ENCODE results near the gene MROH7. TPM values are rescaled to one million over a fixed set of nuclear protein-coding genes. Genes with fewer than 3 reads are reported as not detected.

The MROH7 gene
- total RNA-seq, 1 experiment from 2014 or later = not detected

DNA sequence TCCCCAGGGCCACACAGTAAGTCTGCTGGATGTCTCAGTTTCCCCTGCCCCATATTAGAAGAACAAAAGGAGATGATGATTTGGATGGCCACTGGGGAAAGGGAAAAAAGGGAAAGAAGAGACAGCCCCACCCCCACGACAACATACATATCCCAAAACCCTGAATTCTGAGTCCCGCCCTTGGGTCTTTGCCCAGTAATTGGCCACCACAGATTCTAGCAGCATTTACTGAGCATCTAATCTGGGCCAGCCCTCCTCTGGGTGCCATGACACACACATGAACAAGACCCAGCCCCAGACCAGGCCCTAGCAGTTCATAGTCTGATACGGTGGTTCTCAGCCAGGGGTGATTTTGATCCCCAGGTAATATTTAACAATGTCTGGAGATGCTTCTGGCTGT is 68.8 kb downstream of the MROH7 start:
- Histone ChIP-seq H3F3A (ENCODE audit: low read length, unreplicated experiment) (no peaks in the 10 kb centered on the region), H3K9me3 (ENCODE audit: low read length) (no peaks in the 10 kb centered on the region), H4K20me1 (ENCODE audit: low read length) (no peaks in the 10 kb centered on the region), H3K9me2 (replicated peaks; ENCODE audit: low read length) (no peaks in the 10 kb centered on the region), H2AFZ (ENCODE audit: low read length) (no peak overlapping the region), H3K4me1 (ENCODE audit: insufficient read depth, low read length) (peaks cover 4% of the 10 kb centered on the region), H3K79me2 (ENCODE audit: low read length) (no peaks in the 10 kb centered on the region), H3K27me3 (ENCODE audit: low read length) (no peaks in the 10 kb centered on the region), H3K27ac (ENCODE audit: low read length) (no peak overlapping the region), H3K9ac (ENCODE audit: low read length) (no peak overlapping the region), H3K4me2 (ENCODE audit: low read length) (no peak overlapping the region), H3K36me3 (ENCODE audit: low read depth, low read length) (no peaks in the 10 kb centered on the region), H3K4me3 (ENCODE audit: low read length) (no peak overlapping the region)
- no peak for TF ChIP-seq EZH2phosphoT487 (IDR thresholded peaks at IDR 0.05; ENCODE audit: borderline replicate concordance, low read length)
- no TSS peak for BruUV-seq (replicated peaks)
- ChIA-PET CTCF (no interaction called here), POLR2A (ENCODE audit: unreplicated experiment) (no interaction called here)
- no peak for DNase-seq
- ATAC-seq = no peak
- intact Hi-C loops (cut with micrococcal nuclease) = no loop called here

DNA sequence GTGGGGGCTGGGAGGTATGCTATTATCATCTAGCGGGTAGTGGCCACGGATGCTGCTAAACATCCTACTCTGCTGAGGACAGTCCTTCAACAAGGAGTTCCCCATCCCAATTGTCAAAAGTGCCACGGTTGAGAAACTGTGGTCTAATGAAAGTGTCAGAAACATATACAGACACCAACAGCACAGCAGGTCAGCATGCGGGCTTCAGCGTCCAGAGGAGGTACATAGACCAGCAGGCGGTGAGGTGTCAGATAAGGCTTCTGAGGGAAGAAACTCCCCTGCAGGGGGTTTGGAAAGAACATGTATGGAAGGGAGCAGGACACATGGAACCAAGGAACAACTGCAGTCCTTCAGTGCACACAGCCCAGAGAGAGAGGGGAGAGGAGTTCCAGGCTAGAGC is 69.3 kb downstream of the MROH7 start:
- Histone ChIP-seq H3K9me2 (replicated peaks; ENCODE audit: low read length) (no peaks in the 10 kb centered on the region), H3K27me3 (ENCODE audit: low read length) (no peaks in the 10 kb centered on the region), H3K79me2 (ENCODE audit: low read length) (peaks cover 1% of the 10 kb centered on the region), H3F3A (ENCODE audit: low read length, unreplicated experiment) (no peaks in the 10 kb centered on the region), H3K4me2 (ENCODE audit: low read length) (no peak overlapping the region), H3K9me3 (ENCODE audit: low read length) (no peaks in the 10 kb centered on the region), H4K20me1 (ENCODE audit: low read length) (no peaks in the 10 kb centered on the region), H2AFZ (ENCODE audit: low read length) (no peak overlapping the region), H3K4me3 (ENCODE audit: low read length) (no peak overlapping the region), H3K9ac (ENCODE audit: low read length) (no peak overlapping the region), H3K36me3 (ENCODE audit: low read depth, low read length) (no peaks in the 10 kb centered on the region), H3K4me1 (ENCODE audit: insufficient read depth, low read length) (peaks cover 5% of the 10 kb centered on the region), H3K27ac (ENCODE audit: low read length) (no peak overlapping the region)
- no peak for ATAC-seq
- intact Hi-C loops (cut with micrococcal nuclease) = no loop called here
- POLR2A ChIA-PET (ENCODE audit: unreplicated experiment) = no interaction called here
- DNase-seq = no peak
- TF ChIP-seq, protein P1, sequence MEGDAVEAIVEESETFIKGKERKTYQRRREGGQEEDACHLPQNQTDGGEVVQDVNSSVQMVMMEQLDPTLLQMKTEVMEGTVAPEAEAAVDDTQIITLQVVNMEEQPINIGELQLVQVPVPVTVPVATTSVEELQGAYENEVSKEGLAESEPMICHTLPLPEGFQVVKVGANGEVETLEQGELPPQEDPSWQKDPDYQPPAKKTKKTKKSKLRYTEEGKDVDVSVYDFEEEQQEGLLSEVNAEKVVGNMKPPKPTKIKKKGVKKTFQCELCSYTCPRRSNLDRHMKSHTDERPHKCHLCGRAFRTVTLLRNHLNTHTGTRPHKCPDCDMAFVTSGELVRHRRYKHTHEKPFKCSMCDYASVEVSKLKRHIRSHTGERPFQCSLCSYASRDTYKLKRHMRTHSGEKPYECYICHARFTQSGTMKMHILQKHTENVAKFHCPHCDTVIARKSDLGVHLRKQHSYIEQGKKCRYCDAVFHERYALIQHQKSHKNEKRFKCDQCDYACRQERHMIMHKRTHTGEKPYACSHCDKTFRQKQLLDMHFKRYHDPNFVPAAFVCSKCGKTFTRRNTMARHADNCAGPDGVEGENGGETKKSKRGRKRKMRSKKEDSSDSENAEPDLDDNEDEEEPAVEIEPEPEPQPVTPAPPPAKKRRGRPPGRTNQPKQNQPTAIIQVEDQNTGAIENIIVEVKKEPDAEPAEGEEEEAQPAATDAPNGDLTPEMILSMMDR (conservative IDR thresholded peaks at IDR 0.05; ENCODE audit: low read depth, low read length) = no peak
- TF ChIP-seq EZH2 (IDR thresholded peaks at IDR 0.05; ENCODE audit: low read length, unreplicated experiment) = no peak
- TF ChIP-seq EZH2phosphoT487 (IDR thresholded peaks at IDR 0.05; ENCODE audit: borderline replicate concordance, low read length) = no peak
- CTCF ChIA-PET = no interaction called here
- no TSS peak for BruUV-seq (replicated peaks)

DNA sequence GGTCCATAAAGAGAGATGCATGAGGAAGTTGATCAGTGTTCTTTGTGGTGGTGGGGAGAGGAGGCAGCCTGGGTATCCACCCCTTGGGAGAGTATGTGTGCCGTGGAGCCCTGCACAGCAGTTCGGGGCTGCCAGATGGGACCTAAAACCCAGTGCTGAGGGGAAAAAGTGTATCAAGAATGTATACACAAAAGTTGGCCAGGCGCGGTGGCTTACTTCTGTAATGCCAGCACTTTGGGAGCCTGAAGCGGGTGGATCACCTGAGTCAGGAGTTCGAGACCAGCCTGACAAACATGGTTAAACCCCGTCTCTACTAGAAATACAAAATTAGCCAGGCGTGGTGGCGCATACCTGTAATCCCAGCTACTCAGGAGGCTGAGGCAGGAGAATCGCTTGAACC is 70.0 kb downstream of the MROH7 start:
- no TSS peak for BruUV-seq (replicated peaks)
- CTCF ChIA-PET = no interaction called here
- H3K27me3 ChIP-seq (ENCODE audit: low read length) = no peaks in the 10 kb centered on the region
- H3K36me3 ChIP-seq (ENCODE audit: low read depth, low read length) = no peaks in the 10 kb centered on the region
- no peaks in the 10 kb centered on the region for H4K20me1 ChIP-seq (ENCODE audit: low read length)
- H3K9me3 ChIP-seq (ENCODE audit: low read length) = no peaks in the 10 kb centered on the region
- no peak for TF ChIP-seq EZH2 (IDR thresholded peaks at IDR 0.05; ENCODE audit: low read length, unreplicated experiment)
- TF ChIP-seq, protein P1 (conservative IDR thresholded peaks at IDR 0.05; ENCODE audit: low read depth, low read length) = no peak
- TF ChIP-seq EZH2phosphoT487 (IDR thresholded peaks at IDR 0.05; ENCODE audit: borderline replicate concordance, low read length) = no peak
- H3K4me3 ChIP-seq (ENCODE audit: low read length) = no peak overlapping the region
- peaks cover 5% of the 10 kb centered on the region for H3K4me1 ChIP-seq (ENCODE audit: insufficient read depth, low read length)
- POLR2A ChIA-PET (ENCODE audit: unreplicated experiment) = no interaction called here
- H3K9ac ChIP-seq (ENCODE audit: low read length) = no peak overlapping the region
- intact Hi-C loops (cut with micrococcal nuclease) = no loop called here
- no peak overlapping the region for H2AFZ ChIP-seq (ENCODE audit: low read length)
- no peak overlapping the region for H3K4me2 ChIP-seq (ENCODE audit: low read length)
- H3K27ac ChIP-seq (ENCODE audit: low read length) = no peak overlapping the region
- no peaks in the 10 kb centered on the region for H3F3A ChIP-seq (ENCODE audit: low read length, unreplicated experiment)
- peaks cover 8% of the 10 kb centered on the region for H3K79me2 ChIP-seq (ENCODE audit: low read length)
- ATAC-seq = no peak
- no peaks in the 10 kb centered on the region for H3K9me2 ChIP-seq (replicated peaks; ENCODE audit: low read length)
- no peak for DNase-seq
